ENCODE data around the gene MMP15.

MMP15 gene

GRCh38 chr16:58035356-58036170 is 10.0 kb downstream of the MMP15 start:
- DNase-seq = no peak

- no peak for DNase-seq
Observed at GRCh38 chr16:58036943-58037342, 11.4 kb downstream of the MMP15 start.

GRCh38 chr16:58037365-58038057 is 12.0 kb downstream of the MMP15 start:
- DNase-seq = no peak

GRCh38 chr16:58038219-58038641 is 12.7 kb downstream of the MMP15 start:
- no peak for DNase-seq

GRCh38 chr16:58039829-58040495 is 14.4 kb downstream of the MMP15 start:
- DNase-seq = no peak

GRCh38 chr16:58040496-58040846 is 14.9 kb downstream of the MMP15 start:
- DNase-seq = no peak

GRCh38 chr16:58040945-58041627 is 15.5 kb downstream of the MMP15 start:
- DNase-seq = no peak

- DNase-seq = no peak
Observed at GRCh38 chr16:58041628-58041955, 16.0 kb downstream of the MMP15 start.

- DNase-seq = no peak
Observed at GRCh38 chr16:58042001-58042885, 16.7 kb downstream of the MMP15 start.

GRCh38 chr16:58042886-58043515 is 17.4 kb downstream of the MMP15 start:
- no peak for DNase-seq

GRCh38 chr16:58043571-58044155 is 18.1 kb downstream of the MMP15 start:
- DNase-seq = no peak

- DNase-seq = no peak
Observed at GRCh38 chr16:58044266-58045019, 18.9 kb downstream of the MMP15 start.

GRCh38 chr16:58045096-58045495 is 19.5 kb downstream of the MMP15 start:
- DNase-seq = no peak

- DNase-seq = no peak
Observed at GRCh38 chr16:58046054-58046881, 20.7 kb downstream of the MMP15 start.

GRCh38 chr16:58046936-58047335 is 21.4 kb downstream of the MMP15 start:
- DNase-seq = no peak

GRCh38 chr16:58047557-58048348 is 22.2 kb downstream of the MMP15 start:
- DNase-seq = no peak

- no peak for DNase-seq
Observed at GRCh38 chr16:58048494-58049231, 23.1 kb downstream of the MMP15 start.
